NCI-H2029 (cell line): Measurements from ENCODE around the gene LIMK2.
"Not testable (repeated sequence)": the region's sequence is repeated elsewhere in the genome, so short reads cannot be mapped to it uniquely, and the experiment has no call there.

ENCODE experiments used
- DNase-seq: peaks from one replicate; lab custom pipeline; 2025; lab: John Stamatoyannopoulos, UW

Gene LIMK2

GRCh38 chr22:31290494-31291471 lies 78.7 kb downstream of the LIMK2 start:
- DNase-seq = peak; percentile 94

DNA sequence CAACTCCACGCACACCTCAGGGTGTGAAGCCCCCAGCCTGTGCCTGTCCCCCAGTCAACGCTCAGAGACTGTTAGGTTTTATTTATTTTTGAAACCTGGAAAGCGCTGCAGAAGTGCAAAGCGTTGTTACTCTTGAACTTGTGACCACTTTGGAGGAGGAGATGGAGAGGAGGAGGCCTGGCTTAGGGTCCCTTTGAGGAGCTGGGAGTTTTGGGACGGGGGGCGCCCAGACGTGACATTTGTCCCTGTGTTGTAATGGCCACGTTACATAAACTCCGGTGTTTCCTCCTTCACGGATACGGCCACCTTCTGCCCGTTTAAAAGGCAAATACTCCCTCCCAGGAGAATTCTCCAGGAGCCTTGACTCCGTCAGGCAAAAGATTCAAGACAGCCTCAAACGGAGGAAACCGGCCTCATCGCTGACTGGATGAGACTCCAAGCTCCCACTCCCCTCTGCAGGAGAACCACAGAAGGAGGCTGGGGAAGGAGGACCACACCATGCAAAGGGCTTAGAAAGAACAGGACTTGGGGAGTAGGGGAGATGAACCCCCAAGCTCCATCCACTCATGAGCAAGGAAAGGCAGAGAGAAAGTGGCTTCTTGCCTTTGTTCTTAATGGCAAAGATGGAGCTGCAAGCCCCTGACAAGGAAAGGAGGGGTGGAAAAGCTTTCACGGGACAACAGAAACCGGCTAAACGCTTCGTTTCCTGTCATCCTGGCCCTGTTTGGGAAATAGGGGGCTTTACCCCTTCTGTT lies 79.6 kb downstream of the LIMK2 start:
- DNase-seq = no peak

GRCh38 chr22:31292236-31292989 lies 80.3 kb downstream of the LIMK2 start, which contains the start of gene PIK3IP1:
TSS of gene PIK3IP1 (minus strand) at chr22:31292488. CDS start at chr22:31292344, 144 bp downstream.
- DNase-seq = peak; percentile 84

GRCh38 chr22:31295360-31295759 lies 83.3 kb downstream of the LIMK2 start:
- DNase-seq = no peak

DNA sequence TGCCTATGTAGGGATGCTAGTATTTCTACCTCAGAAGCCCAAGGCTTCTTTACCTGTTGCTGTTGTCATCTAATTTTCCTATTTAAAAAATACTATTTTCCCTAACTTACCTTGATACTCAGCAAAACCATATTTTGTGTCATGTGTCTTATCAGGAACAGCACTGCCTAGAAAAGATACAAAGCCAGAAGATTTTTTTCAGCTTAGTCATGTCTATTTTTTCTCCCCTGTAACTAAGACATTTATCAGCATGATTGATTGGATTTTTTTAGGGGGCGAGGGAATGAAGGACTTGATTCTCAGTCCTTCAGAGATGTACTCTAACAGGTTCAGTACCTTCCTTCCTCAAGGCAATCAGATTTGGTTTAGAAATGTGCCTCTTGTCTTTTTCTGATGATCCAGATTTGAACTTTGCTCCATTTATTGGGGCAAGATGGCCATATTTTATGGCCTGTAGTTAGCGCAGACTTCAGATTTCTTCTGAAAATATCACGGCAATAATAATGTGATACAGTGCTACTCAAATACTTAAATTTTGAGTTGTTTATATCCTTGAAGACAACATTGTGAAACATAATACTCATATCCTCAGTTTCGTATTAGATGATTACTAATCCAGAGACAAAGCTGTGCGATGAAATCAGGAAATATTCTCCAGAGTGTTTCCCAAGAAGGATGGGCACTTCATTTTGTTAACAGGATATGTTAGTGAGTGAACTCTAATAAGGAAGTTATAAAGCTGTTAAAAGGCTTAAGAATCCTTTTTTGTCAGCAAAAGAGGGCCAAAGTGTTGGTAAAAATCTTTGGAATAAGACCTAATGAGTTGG lies 83.9 kb downstream of the LIMK2 start:
- no peak for DNase-seq

- no peak for DNase-seq
These were observed 88.8 kb downstream of the LIMK2 start for GRCh38 chr22:31300896-31301295.

- DNase-seq = peak; percentile 27
These were observed 89.9 kb downstream of the LIMK2 start for GRCh38 chr22:31302006-31302405.

DNA sequence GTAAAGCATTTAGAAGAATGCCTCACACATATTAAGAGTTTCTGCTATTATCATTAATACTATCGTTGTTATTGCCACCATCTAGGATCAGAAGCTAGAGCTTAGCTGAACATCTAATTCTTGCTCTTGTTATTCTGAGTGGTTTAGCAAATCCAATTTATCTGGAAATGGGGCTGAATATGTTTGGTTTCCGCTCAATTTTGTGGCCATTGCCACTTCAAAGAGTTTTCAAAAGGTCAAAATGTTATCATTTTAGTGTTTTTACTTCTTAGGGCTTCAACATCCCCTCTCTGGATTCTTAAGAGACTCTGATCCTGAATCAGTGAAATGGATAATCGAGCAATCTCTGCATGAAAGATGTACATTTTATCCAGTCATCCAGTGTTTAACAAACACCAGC lies 90.4 kb downstream of the LIMK2 start:
- no peak for DNase-seq

DNA sequence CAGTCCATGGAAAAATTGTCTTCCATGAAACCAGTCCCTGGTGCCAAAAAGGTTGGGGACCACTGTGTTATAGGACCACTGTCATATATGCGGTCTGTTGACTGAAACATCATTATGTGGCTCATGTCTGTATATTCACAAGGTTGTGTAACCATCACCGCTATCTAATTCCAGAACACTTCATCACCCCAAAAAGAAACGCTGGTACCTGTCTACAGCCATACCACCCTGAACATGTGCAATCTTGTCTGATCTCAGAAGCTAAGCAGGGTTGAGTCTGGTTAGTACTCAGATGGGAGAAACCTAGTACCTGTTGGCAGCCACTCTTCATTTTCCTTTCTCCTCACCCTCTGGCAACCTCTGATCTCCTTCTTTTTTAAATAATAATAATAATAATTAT lies 93.1 kb downstream of the LIMK2 start:
- no peak for DNase-seq

- DNase-seq = no peak
These were observed 96.1 kb downstream of the LIMK2 start for GRCh38 chr22:31308181-31308580.

GRCh38 chr22:31313366-31314147 lies 101.5 kb downstream of the LIMK2 start:
- peak; percentile 93 for DNase-seq

- not testable (repeated sequence) for DNase-seq
These were observed 102.1 kb downstream of the LIMK2 start for GRCh38 chr22:31314220-31314619.

GRCh38 chr22:31321421-31321820 lies 109.3 kb downstream of the LIMK2 start:
- DNase-seq = no peak

DNA sequence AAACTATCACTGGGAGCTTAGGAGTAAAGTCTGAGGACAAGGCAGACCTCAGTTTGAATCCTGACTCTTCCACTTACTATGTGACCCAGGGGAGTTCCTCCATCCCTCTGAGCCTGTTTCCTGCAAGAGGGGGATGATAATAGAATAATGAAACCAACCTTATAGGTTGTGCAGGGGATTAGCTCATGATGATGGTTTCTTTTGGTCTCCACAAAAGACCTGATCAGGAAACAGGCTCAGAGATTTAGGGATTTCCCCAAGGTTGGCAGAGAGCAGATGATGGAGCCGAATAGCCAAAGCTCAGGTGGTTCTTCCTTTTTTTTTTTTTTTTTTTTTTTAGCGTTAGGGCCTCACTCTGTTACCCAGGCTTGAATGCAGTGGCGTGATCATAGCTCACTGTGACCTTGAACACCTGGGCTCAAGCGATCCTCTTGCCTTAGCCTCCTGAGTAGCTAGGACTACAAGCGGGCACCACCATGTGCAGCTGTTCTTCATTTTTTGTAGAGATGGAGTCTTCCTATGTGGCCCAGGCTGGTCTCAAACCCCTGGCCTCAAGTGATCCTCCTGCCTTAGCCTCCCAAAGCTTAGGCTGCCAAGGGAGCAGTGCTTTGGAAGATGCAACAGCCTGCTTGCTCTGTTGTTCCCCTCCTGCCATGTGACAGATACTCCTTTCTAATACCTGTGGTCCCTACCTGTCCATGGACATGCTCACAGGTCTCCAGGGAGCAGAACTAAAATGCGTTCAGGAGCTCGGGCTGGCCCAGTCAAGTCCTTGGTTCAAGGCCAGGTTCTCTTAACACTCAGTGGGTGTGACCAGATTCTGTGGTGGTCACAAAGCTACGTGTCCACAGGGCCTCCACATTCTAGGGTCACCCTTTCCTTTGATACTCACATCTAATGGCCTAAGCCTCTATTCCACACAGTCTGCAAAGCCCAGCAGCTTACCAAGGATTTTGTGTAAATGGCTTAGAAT lies 111.8 kb downstream of the LIMK2 start:
- DNase-seq = no peak

GRCh38 chr22:31326877-31327276 lies 114.8 kb downstream of the LIMK2 start:
- no peak for DNase-seq

- no peak for DNase-seq
These were observed 115.9 kb downstream of the LIMK2 start for GRCh38 chr22:31327806-31328543.

GRCh38 chr22:31328544-31328960 lies 116.5 kb downstream of the LIMK2 start:
- no peak for DNase-seq

DNA sequence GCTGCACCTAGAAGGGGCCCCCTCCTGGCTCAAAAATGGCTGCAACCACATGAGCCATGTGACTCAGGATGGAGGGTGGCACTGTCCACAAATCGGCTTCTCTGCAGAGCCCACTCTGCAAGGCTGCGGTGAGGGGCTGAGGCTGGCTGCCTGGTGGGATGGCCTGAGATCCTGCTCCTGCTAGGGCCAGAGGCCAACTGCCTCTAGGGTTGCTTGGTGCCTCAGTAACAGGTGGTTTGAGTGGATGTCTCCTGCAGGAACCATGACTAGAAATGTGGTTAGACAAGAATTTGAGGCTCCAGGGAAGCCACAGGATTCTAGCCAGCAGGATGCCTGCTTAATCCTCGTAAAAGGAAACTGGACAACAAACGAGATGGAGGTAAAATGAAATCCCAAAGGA lies 116.9 kb downstream of the LIMK2 start:
- DNase-seq = no peak
